IMR-90 (cell line): ENCODE measurements around the gene GLRA3. TPM values are rescaled to one million over a fixed set of nuclear protein-coding genes. Genes with fewer than 3 reads are reported as not detected.

Experiments
- ATAC-seq: fragments of 200-7000 bp; cut with Tn5 transposase; 2 replicates; pipeline ENCODE4 v1.9.1; 2020; ENCODE audit warnings: low read depth, mild to moderate bottlenecking, moderate library complexity
- BruUV-seq: library from RNA; stranded (reverse); fragments of 400-500 nt; replicated peaks from 2 replicates; lab custom pipeline; 2021; lab: Mats Ljungman, UMichigan
- CTCF ChIA-PET: fragments of 300-600 bp; formaldehyde crosslinking; extraction: SDS; loops from one replicate; lab custom pipeline; 2021; ENCODE audit warnings: antibody characterized with exemption; lab: Yijun Ruan, JAX
- POLR2A ChIA-PET: fragments of 300-600 bp; sonication (Branson Sonifier 250); formaldehyde crosslinking; loops from one replicate; lab custom pipeline; 2022; ENCODE audit warnings: antibody characterized with exemption; ENCODE audit not compliant: unreplicated experiment; lab: Charles Lee
- DNase-seq: peaks from one replicate; pipeline ENCODE4 v3.0.0; 2013
- H2AFZ ChIP-seq: replicated peaks from 2 replicates; pipeline ENCODE3; 2013; ENCODE audit warnings: low read length, mild to moderate bottlenecking; ENCODE audit not compliant: poor library complexity
- H2AK5ac ChIP-seq: 2 replicates; pipeline ENCODE4 v1.6.1; 2013; ENCODE audit warnings: low read depth, low read length, inconsistent platforms
- H2AK9ac ChIP-seq: replicated peaks from 2 replicates; pipeline ENCODE3; 2013; ENCODE audit warnings: mild to moderate bottlenecking, low read depth, low read length, moderate library complexity; ENCODE audit not compliant: poor library complexity
- H2BK120ac ChIP-seq: 2 replicates; pipeline ENCODE4 v1.6.1; 2013; ENCODE audit warnings: low read depth, low read length, inconsistent platforms
- H2BK15ac ChIP-seq: 3 replicates; pipeline ENCODE4 v1.6.1; 2013; ENCODE audit warnings: low read depth, low read length, inconsistent platforms
- H2BK20ac ChIP-seq: 2 replicates; pipeline ENCODE4 v1.6.1; 2013; ENCODE audit warnings: low read depth, mild to moderate bottlenecking, inconsistent platforms, low read length, moderate library complexity
- H2BK5ac ChIP-seq: 2 replicates; pipeline ENCODE4 v1.6.1; 2013; ENCODE audit warnings: mild to moderate bottlenecking, low read depth, low read length, inconsistent platforms; ENCODE audit not compliant: poor library complexity, severe bottlenecking
- H3K14ac ChIP-seq: replicated peaks from 2 replicates; pipeline ENCODE4 v1.6.1; 2013; ENCODE audit warnings: low read depth, low read length, inconsistent platforms
- H3K18ac ChIP-seq: 2 replicates; pipeline ENCODE4 v1.6.1; 2013; ENCODE audit warnings: low read depth, low read length, control low read depth
- H3K23ac ChIP-seq: 2 replicates; pipeline ENCODE4 v1.6.1; 2013; ENCODE audit warnings: low read depth, low read length, inconsistent platforms
- H3K27ac ChIP-seq: 2 replicates; pipeline ENCODE4 v1.5.1; 2013; ENCODE audit warnings: mild to moderate bottlenecking, control low read depth, low read length; ENCODE audit not compliant: insufficient read depth
- H3K27me3 ChIP-seq: 2 replicates; pipeline ENCODE4 v1.6.1; 2013; ENCODE audit warnings: low read length; ENCODE audit not compliant: control insufficient read depth, insufficient read depth
- H3K36me3 ChIP-seq: 2 replicates; pipeline ENCODE4 v1.6.1; 2013; ENCODE audit warnings: low read length, mixed read lengths; ENCODE audit not compliant: control insufficient read depth, insufficient read depth
- H3K4ac ChIP-seq: 2 replicates; pipeline ENCODE4 v1.6.1; 2013; ENCODE audit warnings: low read depth, low read length, inconsistent platforms
- H3K4me1 ChIP-seq: 2 replicates; pipeline ENCODE4 v1.6.1; 2013; ENCODE audit warnings: low read length, mixed read lengths; ENCODE audit not compliant: control insufficient read depth, insufficient read depth
- H3K4me2 ChIP-seq: 2 replicates; pipeline ENCODE4 v1.6.1; 2013; ENCODE audit warnings: low read depth, mild to moderate bottlenecking, control low read depth, low read length, moderate library complexity
- H3K4me3 ChIP-seq: 2 replicates; pipeline ENCODE4 v1.5.1; 2013; ENCODE audit warnings: low read depth, mild to moderate bottlenecking, control low read depth, low read length, moderate library complexity; ENCODE audit not compliant: insufficient read depth
- H3K56ac ChIP-seq: 2 replicates; pipeline ENCODE4 v1.6.1; 2013; ENCODE audit warnings: low read length, inconsistent platforms; ENCODE audit not compliant: insufficient read depth; ENCODE audit errors: extremely low read depth
- H3K79me1 ChIP-seq, 2 experiments: 2 replicates each; pipeline ENCODE4 v1.6.1; 2013; ENCODE audit warnings: low read length in 2 of 2, inconsistent platforms in 1 of 2, low read depth in 1 of 2
- H3K9ac ChIP-seq: 2 replicates; pipeline ENCODE4 v1.6.1; 2013; ENCODE audit warnings: low read depth, low read length, control low read depth
- H3K9me1 ChIP-seq: 2 replicates; pipeline ENCODE4 v1.6.1; 2013; ENCODE audit warnings: low read length, inconsistent platforms; ENCODE audit not compliant: insufficient read depth
- H3K9me3 ChIP-seq: 2 replicates; pipeline ENCODE4 v1.6.1; 2013; ENCODE audit warnings: low read length; ENCODE audit not compliant: control insufficient read depth, insufficient read depth
- H4K20me1 ChIP-seq: 2 replicates; pipeline ENCODE4 v1.6.1; 2013; ENCODE audit warnings: low read length, inconsistent platforms; ENCODE audit not compliant: insufficient read depth
- H4K5ac ChIP-seq: 2 replicates; pipeline ENCODE4 v1.6.1; 2013; ENCODE audit warnings: mild to moderate bottlenecking, low read depth, low read length, control low read depth
- H4K8ac ChIP-seq, 2 experiments: 2 replicates each; pipeline ENCODE4 v1.6.1; 2013; ENCODE audit warnings: low read depth in 2 of 2, low read length in 2 of 2, control low read depth in 1 of 2, inconsistent platforms in 1 of 2
- H4K91ac ChIP-seq: 2 replicates; pipeline ENCODE4 v1.6.1; 2013; ENCODE audit warnings: low read depth, low read length, inconsistent platforms; ENCODE audit not compliant: insufficient read depth
- CTCF ChIP-seq: conservative IDR thresholded peaks from 2 replicates; pipeline ENCODE4 v1.5.1; 2012; ENCODE audit warnings: mild to moderate bottlenecking, low read depth, low read length, improper control_type of control experiment
- FOS ChIP-seq: fragments of 150-350 bp; IDR thresholded peaks from 2 replicates; pipeline ENCODE4 v1.6.1; 2016; ENCODE audit warnings: low read depth, low read length
- MAFK ChIP-seq: IDR thresholded peaks from 2 replicates; pipeline ENCODE4 v1.6.1; 2012; ENCODE audit warnings: low read depth, low read length, improper control_type of control experiment
- MAZ ChIP-seq: IDR thresholded peaks from 2 replicates; pipeline ENCODE4 v1.6.1; 2012; ENCODE audit warnings: low read depth, mild to moderate bottlenecking, low read length, improper control_type of control experiment, moderate library complexity, borderline replicate concordance
- NFE2L2 ChIP-seq: fragments of 150-350 bp; IDR thresholded peaks from 2 replicates; pipeline ENCODE4 v1.6.1; 2016; ENCODE audit warnings: low read depth, mild to moderate bottlenecking, low read length
- RCOR1 ChIP-seq: IDR thresholded peaks from 2 replicates; pipeline ENCODE4 v1.6.1; 2012; ENCODE audit warnings: mild to moderate bottlenecking, low read length, improper control_type of control experiment; ENCODE audit not compliant: insufficient replicate concordance
- SMC3 ChIP-seq: fragments of 150-350 bp; IDR thresholded peaks from 2 replicates; pipeline ENCODE4 v1.6.1; 2016; ENCODE audit warnings: low read depth, mild to moderate bottlenecking, antibody characterized with exemption, low read length, moderate library complexity
- WGBS, 2 experiments: methylation state at CpG; one replicate each; pipeline versions ENCODE4 v1.1.5 to v1.1.7; 2013; ENCODE audit warnings: missing lambda C conversion rate in 2 of 2; ENCODE audit not compliant: insufficient read length in 1 of 2; ENCODE audit errors: extremely low coverage in 2 of 2; 5-methylcytosine and 5-hydroxymethylcytosine counted together
- dilution Hi-C: fragments of 300-500 bp; cut with HindIII; formaldehyde crosslinking; loops from one replicate; pipeline ENCODE4 v1.14.3; 2018; ENCODE audit warnings: low sequenced_read_pairs; ENCODE audit not compliant: unreplicated experiment
- in situ Hi-C: fragments of 300-500 bp; cut with MboI; formaldehyde crosslinking; loops from 3 replicates; pipeline ENCODE4 v1.14.3; 2019; ENCODE audit warnings: low sequenced_read_pairs, inconsistent platforms, mixed read lengths
- intact Hi-C: fragments of 100-400 bp; cut with micrococcal nuclease; formaldehyde crosslinking; loops from 2 replicates; pipeline ENCODE4 v1.10.0; 2022
- polyA plus RNA-seq, 3 experiments: library from polyadenylated mRNA; depleted of rRNA; stranded (reverse); fragments of >200 nt; gene quantifications; 2 replicates each; pipeline ENCODE4 v1.2.3, GENCODE V29; 2012; ENCODE audit warnings: low replicate concordance in 1 of 3
- total RNA-seq: library from RNA; depleted of rRNA; stranded (reverse); fragments of >200 nt; gene quantifications from 2 replicates; pipeline ENCODE4 v1.2.3, GENCODE V29; 2012

GLRA3 gene
- total and polyA plus RNA-seq, 2 of the 4 experiments (the other 2 are of a cell fraction): not detected

- peaks cover 3% of the 10 kb centered on the region; the same call in 1 of the 2 replicates for H3K9me3 ChIP-seq
- no peak for ATAC-seq
- H3K79me1 ChIP-seq: no peaks in the 10 kb centered on the region
- no peak overlapping the region for H3K4ac ChIP-seq
- in situ Hi-C loops (no loop called here), intact Hi-C loops (no loop called here), dilution Hi-C loops (no loop called here)
- TF ChIP-seq MAZ (no peak), CTCF (no peak), SMC3 (no peak), FOS (no peak), MAFK (no peak), RCOR1 (no peak), NFE2L2 (no peak)
- ChIA-PET POLR2A (no interaction called here), CTCF (no interaction called here)
- no peak overlapping the region for H2BK120ac ChIP-seq
- WGBS, 2 experiments: no CpG with 5 or more reads among the region's 2 CpGs
- no peak overlapping the region for H3K4me3 ChIP-seq
- no peak overlapping the region for H3K56ac ChIP-seq
- H3K27me3 ChIP-seq: no peaks in the 10 kb centered on the region
- H3K14ac ChIP-seq: no peak overlapping the region
- H4K20me1 ChIP-seq: no peaks in the 10 kb centered on the region
- no peak overlapping the region for H4K91ac ChIP-seq
- H3K18ac ChIP-seq: no peak overlapping the region
- no peak overlapping the region for H3K27ac ChIP-seq
- H2AFZ ChIP-seq: no peak overlapping the region
- DNase-seq: no peak
- H3K4me2 ChIP-seq: no peak overlapping the region
- no peak overlapping the region for H2BK15ac ChIP-seq
- no peak overlapping the region for H2BK5ac ChIP-seq
- BruUV-seq: no TSS peak
- H2AK9ac ChIP-seq: no peak overlapping the region
- H3K36me3 ChIP-seq: no peaks in the 10 kb centered on the region
- no peak overlapping the region for H3K23ac ChIP-seq
- H4K8ac ChIP-seq: no peak overlapping the region
- H3K9ac ChIP-seq: no peak overlapping the region
- no peak overlapping the region for H2BK20ac ChIP-seq
- H2AK5ac ChIP-seq: no peak overlapping the region
- H3K9me1 ChIP-seq: no peaks in the 10 kb centered on the region
- H4K5ac ChIP-seq: no peak overlapping the region
- H3K4me1 ChIP-seq: no peaks in the 10 kb centered on the region
Measured at GRCh38 chr4:174650711-174651355, 178.2 kb downstream of the GLRA3 start.
